ENCODE results near the gene ZRANB1.

- TF ChIP-seq CTCF (IDR thresholded peaks at IDR 0.05) (no peak), POLR2A (IDR thresholded peaks at IDR 0.05) (no peak)
These were observed 39.5 kb upstream of the ZRANB1 start for GRCh38 chr10:124902462-124902861.

Measured in thyroid gland (tissue), 4 donors.